ENCODE results near the gene CYB561D2. TPM values are rescaled to one million over a fixed set of nuclear protein-coding genes. Genes with fewer than 3 reads are reported as not detected.
A peak's percentile ranks its signal among the peaks of the same experiment; 100 is the strongest.

CYB561D2 gene
- total and polyA plus RNA-seq, 10 of the 15 experiments (the other 5 are each of a cell fraction or from before 2014, with no cell fraction given), result 7.6 to 39.2 (median 18.8) TPM

DNA sequence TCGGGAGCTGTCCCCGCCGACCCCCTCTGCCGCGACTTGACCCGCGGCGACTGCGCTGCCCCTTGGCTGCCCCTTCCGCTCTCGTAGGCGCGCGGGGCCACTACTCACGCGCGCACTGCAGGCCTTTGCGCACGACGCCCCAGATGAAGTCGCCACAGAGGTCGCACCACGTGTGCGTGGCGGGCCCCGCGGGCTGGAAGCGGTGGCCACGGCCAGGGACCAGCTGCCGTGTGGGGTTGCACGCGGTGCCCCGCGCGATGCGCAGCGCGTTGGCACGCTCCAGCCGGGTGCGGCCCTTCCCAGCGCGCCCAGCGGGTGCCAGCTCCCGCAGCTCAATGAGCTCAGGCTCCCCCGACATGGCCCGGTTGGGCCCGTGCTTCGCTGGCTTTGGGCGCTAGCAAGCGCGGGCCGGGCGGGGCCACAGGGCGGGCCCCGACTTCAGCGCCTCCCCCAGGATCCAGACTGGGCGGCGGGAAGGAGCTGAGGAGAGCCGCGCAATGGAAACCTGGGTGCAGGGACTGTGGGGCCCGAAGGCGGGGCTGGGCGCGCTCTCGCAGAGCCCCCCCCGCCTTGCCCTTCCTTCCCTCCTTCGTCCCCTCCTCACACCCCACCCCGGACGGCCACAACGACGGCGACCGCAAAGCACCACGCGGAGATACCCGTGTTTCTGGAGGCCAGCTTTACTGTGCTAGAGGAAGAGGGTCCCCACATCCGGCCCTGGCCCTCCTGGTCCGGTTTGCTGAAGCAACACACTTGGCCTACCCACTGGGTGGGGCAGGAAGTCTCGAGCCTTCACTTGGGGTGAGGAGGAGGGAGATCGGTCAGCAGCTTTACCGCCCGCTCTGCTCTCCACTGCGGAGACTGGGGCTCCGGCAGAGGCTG, 10.0 kb upstream of the CYB561D2 start, which contains the start of gene RASSF1 (continued):
- TF ChIP-seq JUND (IDR thresholded peaks at IDR 0.05; ENCODE audit: low read depth, low read length), result no peak
- TF ChIP-seq KLF5 (IDR thresholded peaks at IDR 0.05; ENCODE audit: partially characterized antibody), result peak; percentile 28
- TF ChIP-seq EED (IDR thresholded peaks at IDR 0.05; ENCODE audit: low read depth), result 0 out of 2 replicates have a peak, but pooled peaks have one; percentile 25
- TF ChIP-seq POLR2AphosphoS5 (IDR thresholded peaks at IDR 0.05; ENCODE audit: low read length), result no peak; the same call in 1 of the 2 replicates
- TF ChIP-seq BACH1 (IDR thresholded peaks at IDR 0.05; ENCODE audit: borderline replicate concordance), result 0 out of 2 replicates have a peak, but pooled peaks have one; percentile 54
- 0 out of 2 replicates have a peak, but pooled peaks have one; percentile 39 for TF ChIP-seq NFYB (IDR thresholded peaks at IDR 0.05; ENCODE audit: insufficient read depth, low read depth, low read length)
- no peak for TF ChIP-seq WRNIP1 (IDR thresholded peaks at IDR 0.05; ENCODE audit: borderline replicate concordance, low read depth, low read length)

- RAD21 ChIA-PET (ENCODE audit: unreplicated experiment), result no interaction called here
- CTCF ChIA-PET, result interaction anchor here (6.4 to 10.5 kb wide), 2 partner anchors 7 to 19 kb away, joined by 59 to 72 read pairs; partner anchors contain the start of genes CYB561D2, HYAL2 and NPRL2
- POLR2A ChIA-PET, result interaction anchor here (0.6 to 7.0 kb wide), 5 partner anchors 8 to 1860 kb away, joined by 3 to 84 read pairs (median 4); partner anchors contain the start of genes CYB561D2, HYAL2 and NPRL2
- Histone ChIP-seq H3K4me2 (ENCODE audit: control insufficient read depth, insufficient read depth) (peak overlapping the region; percentile 75), H4K20me1 (ENCODE audit: control insufficient read depth, insufficient read depth) (no peaks in the 10 kb centered on the region), H3K27ac (ENCODE audit: control insufficient read depth, insufficient read depth) (no peak overlapping the region; the same call in 1 of the 2 replicates), H3K9me3 (replicated peaks; ENCODE audit: control insufficient read depth, insufficient read depth, low read length) (no peaks in the 10 kb centered on the region), H3K4me1 (ENCODE audit: control insufficient read depth, insufficient read depth, low read length) (peaks cover 8% of the 10 kb centered on the region; the same call in 1 of the 2 replicates), H3K27me3 (replicated peaks in 1 of 2; ENCODE audit: control insufficient read depth in 2 of 2, insufficient read depth in 2 of 2, low read length in 1 of 2) (no peaks in the 10 kb centered on the region), H3K4me3 (peak overlapping the region; percentile 96), H2AFZ (ENCODE audit: control insufficient read depth, low read depth, low read length) (no peak overlapping the region), H3K36me3 (ENCODE audit: control insufficient read depth in 2 of 2, insufficient read depth in 2 of 2, low read length in 1 of 2) (no peaks in the 10 kb centered on the region), H3K79me2 (ENCODE audit: control insufficient read depth, insufficient read depth, low read length) (peaks cover 39% of the 10 kb centered on the region), H3K9ac (ENCODE audit: control insufficient read depth, insufficient read depth, low read length) (peak overlapping the region; percentile 86; the same call in 1 of the 2 replicates)
- no peak for ATAC-seq
- TF ChIP-seq, protein P1, sequence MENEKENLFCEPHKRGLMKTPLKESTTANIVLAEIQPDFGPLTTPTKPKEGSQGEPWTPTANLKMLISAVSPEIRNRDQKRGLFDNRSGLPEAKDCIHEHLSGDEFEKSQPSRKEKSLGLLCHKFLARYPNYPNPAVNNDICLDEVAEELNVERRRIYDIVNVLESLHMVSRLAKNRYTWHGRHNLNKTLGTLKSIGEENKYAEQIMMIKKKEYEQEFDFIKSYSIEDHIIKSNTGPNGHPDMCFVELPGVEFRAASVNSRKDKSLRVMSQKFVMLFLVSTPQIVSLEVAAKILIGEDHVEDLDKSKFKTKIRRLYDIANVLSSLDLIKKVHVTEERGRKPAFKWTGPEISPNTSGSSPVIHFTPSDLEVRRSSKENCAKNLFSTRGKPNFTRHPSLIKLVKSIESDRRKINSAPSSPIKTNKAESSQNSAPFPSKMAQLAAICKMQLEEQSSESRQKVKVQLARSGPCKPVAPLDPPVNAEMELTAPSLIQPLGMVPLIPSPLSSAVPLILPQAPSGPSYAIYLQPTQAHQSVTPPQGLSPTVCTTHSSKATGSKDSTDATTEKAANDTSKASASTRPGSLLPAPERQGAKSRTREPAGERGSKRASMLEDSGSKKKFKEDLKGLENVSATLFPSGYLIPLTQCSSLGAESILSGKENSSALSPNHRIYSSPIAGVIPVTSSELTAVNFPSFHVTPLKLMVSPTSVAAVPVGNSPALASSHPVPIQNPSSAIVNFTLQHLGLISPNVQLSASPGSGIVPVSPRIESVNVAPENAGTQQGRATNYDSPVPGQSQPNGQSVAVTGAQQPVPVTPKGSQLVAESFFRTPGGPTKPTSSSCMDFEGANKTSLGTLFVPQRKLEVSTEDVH (IDR thresholded peaks at IDR 0.05; ENCODE audit: low read depth, partially characterized antibody), result no peak
- no peak for TF ChIP-seq WRNIP1 (IDR thresholded peaks at IDR 0.05; ENCODE audit: borderline replicate concordance, low read depth, low read length)
- TF ChIP-seq NKRF (conservative IDR thresholded peaks at IDR 0.05), result no peak
- no peak for TF ChIP-seq ZBED1 (IDR thresholded peaks at IDR 0.05; ENCODE audit: borderline replicate concordance)
- no peak for TF ChIP-seq IKZF1 (conservative IDR thresholded peaks at IDR 0.05)
- no peak for TF ChIP-seq YBX1 (IDR thresholded peaks at IDR 0.05)
- no peak for TF ChIP-seq SMC3 (IDR thresholded peaks at IDR 0.05; ENCODE audit: borderline replicate concordance, low read length)
- TF ChIP-seq FOS (IDR thresholded peaks at IDR 0.05; ENCODE audit: borderline replicate concordance, extremely low read depth, insufficient read length), result no peak
- TF ChIP-seq CREB1 (IDR thresholded peaks at IDR 0.05; ENCODE audit: low read depth), result no peak
- no peak for DNase-seq (ENCODE audit: low read depth, low spot score)
- intact Hi-C loops (cut with micrococcal nuclease; ENCODE audit: unreplicated experiment) (no loop called here), in situ Hi-C loops (cut with MboI) (no loop called here)
- no peak for FAIRE-seq
- WGBS (ENCODE audit: insufficient coverage, insufficient replicate concordance, low lambda C conversion rate, missing lambda C conversion rate), result 99% methylated on average over 9 of the region's 9 CpGs
- SMC1A ChIA-PET (ENCODE audit: uncharacterized antibody, unreplicated experiment), result no interaction called here
- no TSS peak for BruUV-seq (replicated peaks)
Observed at GRCh38 chr3:50341537-50341936, 9.1 kb upstream of the CYB561D2 start.

Data from GM12878 (cell line).